UCSD-AML1 (cell line): ENCODE results near the gene TOGARAM2.

ENCODE experiments used
- DNase-seq: peaks from one replicate; lab custom pipeline; 2025; ENCODE audit not compliant: unreplicated experiment; lab: John Stamatoyannopoulos, UW

The TOGARAM2 gene

DNA sequence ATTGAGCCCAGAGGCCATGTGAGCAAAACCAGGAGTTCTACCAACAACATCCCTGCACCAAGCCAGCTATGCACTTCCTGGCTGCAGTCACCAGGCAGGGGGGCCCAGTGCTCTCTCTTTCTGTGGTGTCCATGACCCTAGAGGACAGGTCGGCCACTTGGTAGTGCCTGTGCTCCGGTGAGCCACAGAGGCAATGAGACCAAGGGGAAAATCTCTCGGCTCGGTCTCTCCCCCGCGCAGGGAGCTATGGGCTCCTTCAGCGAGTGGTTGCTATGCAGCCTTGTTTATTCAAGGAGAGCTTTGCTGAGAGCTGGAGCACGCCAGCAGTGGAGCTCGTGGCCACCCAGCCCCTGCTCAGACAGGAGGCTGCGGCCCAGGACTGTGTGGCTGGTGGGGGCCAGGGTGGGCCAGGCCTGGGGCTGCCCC, at the start of gene TOGARAM2:
Gene TOGARAM2 (plus strand): TSS at position 283 of the 426 bp plus-strand sequence. CDS start 13,537 bp downstream, outside the sequence.
- DNase-seq = no peak

DNA sequence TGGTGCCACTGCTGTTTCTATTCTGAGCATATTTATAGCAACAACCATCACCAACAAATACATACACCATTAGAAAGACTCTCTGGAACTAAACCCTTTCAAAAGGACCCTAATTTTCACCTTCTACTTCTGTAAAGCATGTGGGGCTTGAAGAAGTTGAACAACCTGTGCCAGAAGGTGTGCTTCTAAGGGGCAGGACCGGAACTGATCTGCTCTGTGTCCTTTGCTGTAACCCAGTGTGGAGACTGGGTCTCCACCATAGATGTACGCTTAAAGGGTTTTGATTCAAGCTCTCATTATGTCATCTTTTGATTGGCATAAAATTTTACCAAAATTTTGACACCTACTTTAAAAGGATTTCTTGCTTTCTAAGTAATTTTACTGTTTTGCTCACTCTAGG, 46.3 kb upstream of the TOGARAM2 start:
- DNase-seq = no peak

DNA sequence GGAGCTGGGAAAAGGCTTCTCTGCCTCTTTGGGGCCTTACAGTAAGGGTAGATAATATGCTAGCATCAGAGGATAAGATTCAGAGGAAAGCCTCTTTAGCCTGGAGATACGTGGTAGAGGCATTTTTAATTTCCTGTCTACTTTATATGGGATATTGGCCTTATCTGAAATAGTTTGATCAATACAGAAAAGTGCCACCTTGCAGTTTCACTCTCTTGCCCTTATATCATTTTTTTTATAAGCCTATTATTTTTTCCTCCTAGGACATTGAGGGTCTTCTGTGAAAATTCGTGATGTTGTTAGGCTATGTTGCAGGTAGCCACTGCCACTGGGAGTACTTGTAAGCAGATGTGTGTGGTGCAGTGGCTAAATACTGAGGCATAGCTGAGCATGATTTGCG, 40.1 kb upstream of the TOGARAM2 start:
- DNase-seq = no peak

DNA sequence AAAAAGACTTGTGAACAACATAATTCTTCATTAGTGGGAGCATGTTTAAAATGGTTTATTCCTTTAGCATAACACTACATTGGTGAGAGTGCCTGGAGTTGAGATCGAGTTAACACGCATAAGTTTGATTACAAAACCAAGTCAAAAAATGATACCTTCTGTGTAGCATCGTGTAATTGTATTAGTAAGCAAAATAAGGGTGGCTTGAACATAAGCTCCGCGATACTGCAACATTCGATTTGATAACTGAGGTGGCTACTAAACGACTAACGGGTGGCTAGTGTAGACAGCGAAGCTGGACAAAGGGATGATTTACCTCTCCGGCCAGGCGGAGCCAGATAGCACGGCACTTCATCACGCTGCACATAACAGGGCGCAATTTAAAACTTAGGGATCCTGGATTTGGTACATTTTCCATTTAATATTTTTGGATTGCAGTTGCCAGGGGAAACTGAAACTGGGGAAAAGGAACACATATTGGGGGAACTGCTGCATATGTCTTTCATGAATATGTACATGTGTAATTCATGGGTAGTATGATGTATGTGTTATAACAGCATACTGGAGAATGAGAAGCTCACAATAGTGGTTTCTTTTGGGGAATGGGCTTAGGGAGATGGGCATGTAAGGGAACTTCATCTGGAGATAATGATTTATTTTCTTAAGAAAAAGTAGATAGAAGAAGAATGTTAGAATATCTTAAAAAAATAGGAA, 36.4 kb upstream of the TOGARAM2 start:
- no peak for DNase-seq

DNA sequence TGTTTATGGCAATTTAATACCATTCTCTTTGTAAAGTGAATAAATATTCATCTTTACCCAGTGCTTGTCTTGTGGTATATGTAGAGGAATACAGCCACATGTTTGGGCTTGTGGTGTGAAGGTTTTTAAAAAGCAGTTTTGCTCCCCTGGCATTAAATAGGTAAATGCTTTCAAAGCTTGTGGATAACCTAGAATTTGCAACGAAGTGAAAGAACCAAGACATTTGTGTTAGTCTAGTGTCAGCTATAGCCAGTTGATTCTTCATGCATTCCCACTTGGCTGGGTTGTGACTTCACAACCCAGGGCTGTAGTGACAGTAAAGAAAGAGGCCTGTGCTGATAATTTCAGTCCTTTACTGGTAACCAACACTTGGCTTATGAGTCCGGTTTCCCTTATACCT, 32.9 kb upstream of the TOGARAM2 start:
- no peak for DNase-seq

DNA sequence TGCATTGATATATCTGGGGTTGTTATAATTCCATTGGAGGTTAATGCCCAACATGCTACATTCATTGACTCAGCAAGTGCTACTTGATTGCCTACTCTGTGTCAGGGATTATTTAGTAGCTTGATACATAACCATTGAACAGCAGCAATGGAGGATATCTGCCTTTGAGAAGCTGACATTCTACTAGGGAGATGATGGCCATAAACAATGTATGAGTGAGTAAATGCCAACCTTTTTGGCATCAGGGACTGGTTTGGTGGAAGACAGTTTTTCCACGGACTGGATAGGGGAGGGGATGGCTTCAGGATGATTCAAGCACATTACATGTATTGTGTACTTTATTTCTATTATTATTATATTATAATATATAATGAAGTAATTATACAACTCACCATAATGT, 31.9 kb upstream of the TOGARAM2 start:
- no peak for DNase-seq

DNA sequence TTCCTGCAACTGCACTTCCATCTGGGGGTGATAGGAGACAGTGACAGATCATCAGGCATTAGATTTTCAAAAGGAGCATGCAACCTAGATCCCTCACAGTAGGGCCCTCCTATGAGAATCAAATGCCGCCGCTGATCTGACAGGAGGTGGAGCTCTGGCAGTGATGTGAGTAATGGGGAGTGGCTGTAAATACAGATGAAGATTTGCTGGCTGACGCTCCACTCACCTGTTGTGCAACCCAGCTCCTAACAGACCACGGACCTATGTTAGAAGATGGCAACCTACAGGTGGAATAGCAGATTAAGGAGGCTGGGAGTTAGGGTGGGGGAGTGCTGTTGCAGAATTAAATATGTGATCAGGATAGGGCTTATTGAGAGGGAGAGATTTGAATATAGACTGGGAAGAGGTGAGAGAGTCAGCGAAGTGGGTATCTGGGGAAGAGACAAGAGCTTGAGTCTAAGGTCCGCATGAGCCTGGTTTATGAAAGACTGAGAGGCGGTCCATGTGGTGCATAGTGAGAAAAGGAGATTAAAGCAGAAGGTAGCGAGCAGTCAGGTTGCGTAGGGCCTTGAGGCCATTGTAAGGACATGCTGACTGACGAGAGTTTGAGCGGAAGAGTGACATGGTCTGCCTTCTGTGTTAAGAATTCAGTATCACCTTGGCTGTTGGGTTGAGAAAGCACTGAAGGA, 31.3 kb upstream of the TOGARAM2 start:
- DNase-seq = no peak

DNA sequence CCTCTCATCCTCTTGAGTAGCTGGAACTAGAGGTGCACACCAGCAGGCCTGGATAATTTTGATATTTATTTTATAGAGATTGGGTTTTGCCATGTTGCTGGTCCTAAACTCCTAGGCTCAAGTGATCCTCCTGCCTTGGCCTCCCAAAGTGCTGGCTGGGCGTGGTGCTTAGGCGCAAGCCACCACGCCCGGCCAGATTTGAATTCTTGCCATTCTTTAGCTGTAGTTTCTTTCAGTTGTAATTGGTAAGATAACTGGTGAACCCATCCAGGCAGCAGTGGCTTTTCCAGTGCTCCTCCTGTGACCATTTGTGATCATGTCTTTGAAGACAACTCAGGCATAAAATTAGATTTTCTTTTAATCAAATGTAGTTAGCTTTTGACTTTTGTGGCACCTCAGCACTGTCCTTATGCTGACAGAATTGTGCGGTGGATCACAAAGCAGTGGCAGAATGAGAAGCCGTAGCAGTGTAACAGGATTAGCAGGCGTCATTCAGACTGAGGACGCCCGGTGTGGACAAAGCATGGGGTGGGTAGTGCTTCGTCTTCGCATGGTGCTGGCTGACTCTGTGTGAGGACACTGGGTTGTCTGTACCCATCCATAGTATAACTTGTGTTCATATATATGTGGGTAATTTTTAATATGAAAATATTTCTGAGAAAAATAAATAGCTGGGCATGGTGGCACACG, 30.0 kb upstream of the TOGARAM2 start:
- DNase-seq = no peak

DNA sequence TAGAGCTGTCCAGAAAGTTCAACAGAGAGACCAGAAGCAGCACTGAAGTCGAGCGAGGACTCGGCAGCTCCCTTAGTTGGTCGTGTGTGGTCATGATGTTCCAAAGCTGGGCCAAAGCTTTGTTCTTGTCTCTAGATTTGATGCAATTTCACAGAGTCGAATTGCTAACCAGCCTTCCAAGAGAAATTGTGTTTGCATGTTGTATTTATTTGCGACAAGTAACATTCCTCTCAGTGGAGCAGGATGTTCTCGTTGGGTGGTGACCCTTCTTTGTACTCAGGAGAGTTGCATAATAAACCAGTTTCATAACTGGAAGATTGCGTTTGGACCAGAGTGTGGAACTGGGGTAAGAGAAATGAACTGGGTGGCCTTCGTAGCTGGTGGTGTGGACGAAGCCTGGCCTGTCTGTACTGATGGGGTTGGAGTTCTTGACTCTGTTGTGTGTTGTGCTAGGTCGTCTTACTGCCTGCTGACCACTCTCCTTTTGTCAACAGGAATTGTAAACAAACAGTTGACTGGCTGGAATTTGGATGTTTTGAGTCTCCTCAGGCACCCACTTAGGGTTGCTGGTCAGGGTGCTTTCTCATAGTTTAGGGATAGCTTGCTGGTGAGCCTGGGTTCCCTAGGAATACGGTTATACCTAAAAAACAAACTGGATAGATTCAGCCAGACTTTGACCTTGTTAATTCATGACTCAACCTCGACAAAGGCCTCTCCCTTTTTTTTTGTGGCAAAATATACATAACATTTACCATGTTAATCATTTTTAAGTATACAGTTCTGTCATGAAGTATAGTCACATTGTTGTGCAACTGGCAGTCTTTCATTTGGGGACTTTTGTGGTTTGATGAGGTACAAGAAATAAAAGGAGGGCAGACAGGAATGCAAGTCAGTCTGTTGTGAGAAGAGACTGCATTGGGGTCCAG, 28.9 kb upstream of the TOGARAM2 start:
- no peak for DNase-seq

DNA sequence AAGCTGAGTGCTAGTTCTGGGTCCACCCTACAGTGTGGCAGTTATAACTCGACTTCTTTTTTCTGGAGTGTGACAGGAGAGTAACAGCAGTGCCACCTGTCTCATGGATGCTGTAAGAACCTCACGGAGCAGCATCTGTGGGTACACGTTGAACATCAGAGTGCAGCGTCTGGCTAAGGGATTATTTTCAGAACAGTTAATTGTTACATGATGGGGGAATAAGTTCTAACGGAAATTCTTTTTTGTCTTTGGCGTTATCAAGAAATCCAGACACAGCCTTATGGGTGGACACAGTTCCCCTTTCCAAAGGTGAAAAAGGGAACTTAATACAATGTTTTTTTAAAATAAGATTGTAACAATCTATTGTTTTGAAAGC, 28.3 kb upstream of the TOGARAM2 start:
- peak; percentile 63 for DNase-seq

DNA sequence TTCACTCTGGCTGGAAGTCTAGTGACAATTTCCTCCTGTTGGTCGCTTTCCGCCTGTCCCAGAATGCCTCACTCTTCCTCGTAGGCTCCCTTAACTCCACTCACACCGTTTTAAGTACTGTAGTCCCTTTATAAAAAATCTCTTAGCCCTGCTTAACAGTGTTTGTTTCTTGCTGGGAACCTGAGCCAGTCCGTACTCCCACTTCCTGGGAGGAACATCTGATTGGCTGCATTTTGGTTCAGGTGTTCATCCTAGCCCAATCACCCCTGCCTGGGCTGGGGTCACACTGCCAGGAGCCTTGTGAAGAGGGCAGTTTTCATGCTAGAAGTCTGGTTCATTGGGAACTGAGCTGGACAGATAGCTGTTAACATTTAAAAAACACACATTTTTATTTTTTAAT, 25.6 kb upstream of the TOGARAM2 start:
- DNase-seq = no peak

DNA sequence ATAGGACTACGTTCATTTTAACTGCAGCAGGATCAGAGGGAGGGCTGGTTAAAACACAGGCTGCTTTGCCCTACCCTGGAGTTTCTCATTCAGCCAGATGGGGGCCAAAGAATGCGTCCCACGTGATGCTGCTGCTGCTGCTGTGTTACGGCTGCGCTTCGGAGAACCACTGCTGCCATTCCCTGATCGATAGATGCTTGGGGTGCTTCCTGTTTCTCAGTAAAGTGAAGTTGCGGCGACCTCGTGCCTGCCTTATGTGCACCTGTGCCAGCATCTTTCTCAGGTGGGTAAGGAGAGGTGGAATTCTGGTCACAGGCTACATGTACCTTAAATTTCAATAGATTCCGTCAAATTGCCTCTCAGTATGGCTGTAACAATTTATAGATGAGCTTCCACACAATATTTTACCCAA, 24.7 kb upstream of the TOGARAM2 start:
- no peak for DNase-seq

DNA sequence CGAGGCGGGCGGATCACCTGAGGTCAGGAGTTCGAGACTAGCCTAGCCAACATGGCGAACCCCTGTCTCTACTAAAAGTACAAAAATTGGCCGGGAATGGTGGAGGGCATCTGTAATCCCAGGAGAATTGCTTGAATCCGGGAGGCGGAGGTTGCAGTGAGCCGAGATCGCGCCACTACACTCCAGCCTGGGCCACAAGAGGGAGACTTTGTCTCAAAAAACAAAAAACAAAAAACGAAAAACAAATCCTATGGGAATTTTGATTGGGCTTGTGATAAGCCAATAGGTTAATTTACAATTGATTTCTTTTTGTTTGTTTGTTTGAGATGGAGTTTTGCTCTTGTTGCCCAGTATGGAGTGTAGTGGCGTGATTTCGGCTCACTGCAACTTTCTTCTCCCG, 24.2 kb upstream of the TOGARAM2 start:
- DNase-seq = no peak

DNA sequence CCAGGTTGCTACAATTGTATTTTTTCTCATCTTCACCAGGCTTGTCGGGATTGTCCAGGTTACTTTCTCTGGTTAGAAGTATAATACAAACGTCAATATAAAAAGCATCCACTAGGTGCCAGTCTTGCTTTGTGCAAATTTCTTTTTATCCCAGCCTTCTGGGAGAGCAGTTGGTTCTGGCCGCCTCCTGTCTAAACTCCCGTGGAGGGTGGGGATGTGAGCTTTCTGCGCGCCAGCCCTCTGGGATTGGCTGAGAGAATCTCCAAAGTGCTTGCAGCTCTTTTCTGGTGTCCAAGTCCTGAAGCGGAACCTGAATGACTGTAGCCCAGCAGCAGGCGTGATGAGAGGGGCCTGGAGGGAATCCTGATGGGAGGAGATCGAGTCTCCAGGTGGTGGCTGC, 22.4 kb upstream of the TOGARAM2 start:
- peak; percentile 45 for DNase-seq

DNA sequence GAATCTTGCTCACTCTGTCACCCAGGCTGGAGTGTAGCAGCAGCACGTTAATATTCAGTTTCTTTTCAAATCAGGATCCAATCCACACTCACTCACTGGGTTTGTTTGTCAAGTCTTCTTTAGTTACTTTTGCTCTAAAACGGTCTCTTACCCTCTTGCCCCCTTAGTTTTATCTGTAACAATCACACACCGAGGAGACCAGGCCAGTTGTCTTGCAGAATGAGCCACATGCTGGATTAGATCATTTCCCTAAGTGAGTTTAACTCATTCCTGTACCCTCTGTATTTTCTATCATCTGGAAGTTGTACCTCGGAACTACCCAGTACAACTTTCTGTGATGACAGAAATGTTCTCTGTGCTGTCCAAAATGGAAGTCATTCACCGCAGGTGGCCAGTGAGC, 20.7 kb upstream of the TOGARAM2 start:
- DNase-seq = no peak

DNA sequence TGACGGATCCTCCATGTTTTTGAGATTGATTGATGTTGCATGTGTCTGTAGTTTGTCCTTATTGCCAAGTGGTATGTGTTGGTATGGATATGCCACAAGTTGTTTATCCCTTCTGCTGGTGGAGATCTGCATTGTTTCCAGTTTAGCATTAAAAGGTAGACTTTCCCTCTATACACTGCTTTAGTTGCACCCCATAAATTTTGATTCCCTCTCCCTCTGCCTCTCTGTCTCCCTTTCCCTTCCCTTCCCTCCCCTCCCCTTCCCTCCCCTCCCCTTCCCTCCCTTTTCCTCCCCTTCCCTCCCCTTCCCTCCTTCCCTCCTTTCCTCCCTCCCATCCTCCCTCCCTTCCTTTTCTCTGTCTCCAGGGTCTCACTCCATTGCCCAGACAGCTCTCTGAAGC, 18.6 kb upstream of the TOGARAM2 start:
- DNase-seq = no peak

DNA sequence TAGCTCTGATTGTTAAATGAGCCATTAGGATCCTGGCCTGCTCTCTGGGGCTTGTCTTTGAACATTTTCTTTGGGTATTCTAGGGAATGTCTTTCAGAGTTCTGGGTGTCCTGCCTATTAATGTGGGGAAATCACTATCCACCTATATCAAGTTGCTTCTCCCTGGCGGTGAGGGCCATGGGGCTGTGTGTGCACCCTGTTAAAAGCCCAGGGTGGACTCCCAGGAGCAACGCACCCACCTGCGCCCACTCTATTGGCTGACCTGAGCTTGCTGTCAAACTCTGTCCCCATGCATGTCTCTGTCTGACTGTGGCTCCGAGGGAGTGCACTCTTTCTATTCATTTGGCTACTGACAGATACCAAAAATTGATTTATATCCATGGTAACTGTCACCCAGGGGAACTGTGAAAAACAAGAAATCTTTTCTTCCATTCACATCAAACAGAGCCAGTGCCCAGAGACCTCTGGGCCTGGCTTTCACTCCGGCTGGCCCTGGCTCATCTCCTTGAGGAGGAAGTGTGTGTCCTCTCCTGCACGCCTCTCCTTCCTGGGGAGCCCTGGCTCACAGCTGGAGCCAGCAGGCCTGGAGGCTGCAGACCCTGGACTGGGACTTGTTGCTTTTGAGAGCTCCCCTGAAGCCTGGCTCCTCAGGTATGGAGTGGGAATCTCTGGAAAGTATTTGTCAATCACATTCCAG, 10.5 kb upstream of the TOGARAM2 start:
- DNase-seq = no peak

DNA sequence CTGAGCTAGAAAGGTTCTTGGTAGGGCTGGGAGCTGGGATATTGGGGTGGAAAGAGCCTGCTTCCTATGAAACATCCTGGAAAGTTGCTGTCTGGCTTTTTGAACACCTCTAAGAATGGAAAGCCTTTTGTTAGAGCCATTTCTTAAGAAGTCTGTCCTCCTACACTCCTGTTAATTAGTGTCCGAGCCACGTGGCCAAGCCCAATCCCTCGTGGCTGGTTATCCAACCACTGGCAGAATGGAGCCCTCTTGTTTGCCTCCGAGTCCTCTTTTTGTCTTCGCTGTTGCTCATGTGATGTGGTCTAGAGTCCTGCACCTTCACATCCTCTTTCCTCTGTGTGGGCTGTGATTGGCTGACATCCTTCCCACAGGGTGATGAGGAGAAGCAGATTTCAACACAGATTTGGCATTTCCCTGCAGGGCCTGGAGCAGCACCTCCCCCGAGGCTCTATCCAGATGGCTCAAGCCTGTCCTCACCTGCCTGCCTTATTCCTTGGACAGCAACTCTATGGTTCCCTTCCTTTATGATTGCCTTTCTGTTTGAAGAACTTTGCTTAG, 8.2 kb upstream of the TOGARAM2 start:
- DNase-seq = no peak

DNA sequence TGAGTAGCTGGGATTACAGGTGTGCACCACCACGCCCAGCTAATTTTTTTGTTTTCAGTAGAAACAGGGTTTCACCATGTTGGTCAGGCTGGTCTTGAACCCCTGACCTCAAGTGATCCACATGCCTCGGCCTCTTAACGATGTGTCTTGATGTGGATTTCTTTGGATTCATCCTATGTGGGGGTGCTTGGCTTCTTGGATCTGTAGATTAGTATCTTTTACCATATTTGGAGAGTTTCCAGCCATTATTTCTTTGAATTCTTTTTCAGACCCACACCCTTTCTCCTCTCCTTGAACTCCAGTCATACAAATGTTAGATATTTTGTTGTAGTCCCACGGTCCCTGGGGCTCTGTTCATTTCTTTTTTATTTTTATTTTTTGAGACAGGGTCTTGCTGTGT, 6.8 kb upstream of the TOGARAM2 start:
- no peak for DNase-seq

DNA sequence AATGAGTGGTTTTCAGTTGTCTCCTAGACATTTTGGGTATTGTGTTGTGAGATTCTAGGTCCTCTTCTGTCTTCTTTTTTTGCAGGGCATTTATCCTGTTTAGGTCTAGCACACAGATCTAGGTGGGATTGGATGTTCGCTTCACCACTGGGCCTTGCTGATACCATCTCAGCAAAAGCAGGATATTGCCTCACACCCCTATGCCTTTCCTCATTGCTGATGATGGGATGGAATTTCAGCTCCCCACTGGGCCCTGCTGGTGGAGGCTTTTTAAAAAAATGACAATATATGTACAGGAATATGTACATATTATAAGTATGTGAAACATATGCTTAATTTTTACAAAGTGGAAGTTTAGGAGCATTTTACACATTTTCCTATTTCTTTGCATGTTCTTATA, 5.4 kb upstream of the TOGARAM2 start:
- DNase-seq = no peak
